CD4-positive, alpha-beta T cell treated with Interleukin-6 at 100 ng/mL for 8 hours (primary cell): ENCODE data around the gene KCNJ5.

Experiments used
- DNase-seq: peaks from one replicate; pipeline ENCODE4 v3.0.0-alpha.2; 2020; ENCODE audit warnings: mixed read lengths, low spot score

Gene KCNJ5

DNA sequence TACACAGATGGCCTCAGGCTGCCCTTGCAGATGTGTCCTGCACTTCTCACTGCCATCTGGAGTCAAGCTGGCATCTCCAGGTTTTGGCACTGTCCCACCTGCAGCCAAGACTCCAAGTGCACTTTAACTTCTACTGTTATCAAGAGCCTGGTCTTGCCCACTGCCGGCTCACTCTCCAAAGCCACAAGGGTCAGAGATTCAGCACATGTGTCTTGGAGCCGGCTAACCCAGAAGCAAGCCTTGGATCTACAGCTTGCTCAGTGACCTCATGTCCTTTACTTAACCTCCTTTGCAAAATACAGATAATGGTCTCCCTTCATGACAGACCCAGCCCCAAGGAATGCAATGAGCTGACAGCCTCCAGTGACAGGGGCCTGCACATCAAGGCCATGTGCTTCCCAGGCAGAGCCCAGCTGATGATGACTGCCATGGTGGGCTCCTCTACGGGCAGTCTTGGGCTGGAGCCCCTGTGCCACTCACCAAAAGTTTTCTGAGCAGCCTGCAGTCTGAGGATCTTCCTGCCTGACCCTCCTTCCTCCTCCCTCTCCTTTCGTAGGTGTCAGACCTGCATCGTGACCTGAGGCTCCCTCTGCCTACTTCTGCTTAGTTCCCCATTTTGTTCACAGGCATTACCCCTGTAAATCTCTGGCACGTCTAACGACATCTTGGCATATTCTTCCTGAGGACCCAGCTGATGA, 42.5 kb downstream of the KCNJ5 start:
- DNase-seq: no peak

GRCh38 chr11:128934351-128934750, 43.2 kb downstream of the KCNJ5 start:
- no peak for DNase-seq

DNA sequence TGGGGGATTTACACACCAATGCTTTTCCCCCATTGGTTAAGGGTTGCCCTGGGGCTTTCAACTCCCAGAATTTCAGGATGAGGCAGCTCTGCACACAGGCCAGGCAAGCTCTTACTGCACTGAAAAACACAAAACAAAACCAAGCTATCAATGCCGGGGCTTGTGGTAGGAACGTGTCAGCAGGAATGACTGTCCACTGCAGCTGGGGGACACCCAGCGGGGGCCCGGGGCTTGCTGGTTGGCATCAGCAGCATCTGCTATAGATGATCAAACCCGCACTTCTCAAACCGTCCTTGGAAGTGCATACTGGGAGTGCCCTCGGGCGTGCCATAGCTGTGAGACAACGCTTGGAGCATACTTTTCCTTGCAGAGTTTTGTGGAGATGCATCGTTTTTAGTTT, 43.8 kb downstream of the KCNJ5 start:
- no peak for DNase-seq

- DNase-seq: no peak
These were observed 45.6 kb downstream of the KCNJ5 start for GRCh38 chr11:128936606-128937251.

GRCh38 chr11:128937480-128937879, 46.3 kb downstream of the KCNJ5 start:
- DNase-seq: no peak

DNA sequence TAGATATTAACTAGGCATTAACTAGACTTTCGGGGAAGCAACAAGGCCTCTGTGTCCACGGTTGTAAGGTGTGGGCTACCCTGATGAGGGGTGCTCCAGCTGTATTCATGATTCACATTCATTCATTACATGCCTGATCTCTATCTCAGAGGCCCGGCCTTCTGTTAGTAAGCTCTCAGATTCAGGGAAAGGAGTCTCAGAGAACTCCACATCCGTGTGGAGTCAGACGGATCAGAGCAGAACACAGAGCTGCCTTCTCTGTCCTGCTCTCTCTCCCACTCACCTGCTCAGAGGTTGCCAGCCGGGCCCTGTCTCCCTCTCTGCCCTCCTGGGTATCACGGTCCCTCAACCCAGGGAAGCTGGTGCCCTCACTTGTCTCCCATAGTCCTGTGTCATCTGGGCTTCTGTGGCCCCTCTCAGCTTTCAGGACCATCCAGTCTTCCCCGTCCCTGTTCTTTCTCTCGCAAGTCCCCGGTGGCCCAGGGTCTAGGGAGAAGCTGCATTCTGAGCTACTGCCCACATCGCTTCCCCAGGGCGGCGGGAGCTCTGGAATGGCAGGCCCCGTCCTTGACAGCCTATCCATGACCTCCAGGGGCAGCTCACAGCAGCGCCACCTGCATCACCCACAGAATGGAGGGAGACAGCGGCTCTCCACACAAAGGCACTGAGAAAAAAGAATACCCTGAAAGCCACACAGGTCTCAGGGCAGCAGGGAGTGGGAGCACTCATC, 47.2 kb downstream of the KCNJ5 start:
- no peak for DNase-seq

DNA sequence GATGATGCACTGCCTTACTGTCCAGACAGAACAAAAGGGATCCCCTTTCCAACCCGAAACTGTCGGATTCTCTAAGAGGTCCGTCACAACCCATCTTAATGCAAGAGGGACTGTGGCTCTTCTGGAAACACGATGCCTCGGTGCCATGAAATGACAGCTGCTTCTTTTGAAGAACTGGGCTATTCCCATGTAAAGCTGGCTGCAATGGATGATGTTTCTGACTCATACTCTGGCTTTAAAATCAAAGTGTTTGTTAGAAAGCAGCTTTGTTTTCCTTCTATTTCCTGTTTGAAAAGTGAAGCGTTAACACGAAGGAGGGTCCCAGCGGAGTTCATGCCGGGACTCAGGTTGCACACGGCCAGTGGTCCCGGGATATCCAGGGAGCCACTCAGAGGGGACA, 48.4 kb downstream of the KCNJ5 start:
- DNase-seq: no peak

GRCh38 chr11:128940156-128940555, 49.0 kb downstream of the KCNJ5 start:
- DNase-seq: no peak

DNA sequence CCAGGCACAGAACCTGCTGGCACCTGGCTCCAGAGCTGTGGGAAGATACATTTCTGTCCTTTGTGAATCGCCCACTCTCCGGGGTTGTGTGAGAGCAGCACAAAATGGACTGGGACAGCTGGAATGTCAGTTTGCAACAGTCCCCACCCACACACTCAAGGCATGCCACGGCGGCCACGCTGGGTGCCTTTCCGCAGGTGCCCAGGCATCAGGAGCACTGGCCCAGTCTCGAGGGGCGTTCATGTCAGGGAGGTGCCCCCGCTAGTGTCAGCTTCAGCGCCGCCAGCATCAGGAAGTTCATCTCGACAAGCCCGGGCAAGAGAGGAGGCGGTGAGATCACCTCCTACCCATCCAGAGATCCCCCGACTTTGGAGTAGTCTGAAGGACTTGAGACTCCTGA, 49.4 kb downstream of the KCNJ5 start:
- no peak for DNase-seq

DNA sequence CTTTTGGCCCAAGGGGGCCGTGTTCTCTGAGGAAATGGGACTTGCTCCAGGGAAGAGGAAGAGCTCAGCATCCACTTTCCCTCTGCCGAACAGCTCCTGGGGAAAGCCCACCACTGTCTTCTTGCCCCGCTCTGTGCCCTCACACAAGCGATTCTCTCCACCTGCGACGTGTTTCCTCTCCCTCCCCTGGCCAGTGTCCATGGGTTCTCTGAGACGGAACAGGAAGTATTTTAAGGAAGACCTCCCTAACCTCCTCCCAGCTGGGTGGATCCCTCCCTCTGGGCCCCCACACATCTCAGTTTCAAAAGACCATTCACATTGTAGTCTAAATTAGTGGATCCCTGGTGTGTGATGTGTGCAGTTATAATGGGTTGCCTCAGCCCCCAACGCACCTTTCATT, 50.0 kb downstream of the KCNJ5 start:
- no peak for DNase-seq

GRCh38 chr11:128941573-128942271, 50.6 kb downstream of the KCNJ5 start:
- no peak for DNase-seq

DNA sequence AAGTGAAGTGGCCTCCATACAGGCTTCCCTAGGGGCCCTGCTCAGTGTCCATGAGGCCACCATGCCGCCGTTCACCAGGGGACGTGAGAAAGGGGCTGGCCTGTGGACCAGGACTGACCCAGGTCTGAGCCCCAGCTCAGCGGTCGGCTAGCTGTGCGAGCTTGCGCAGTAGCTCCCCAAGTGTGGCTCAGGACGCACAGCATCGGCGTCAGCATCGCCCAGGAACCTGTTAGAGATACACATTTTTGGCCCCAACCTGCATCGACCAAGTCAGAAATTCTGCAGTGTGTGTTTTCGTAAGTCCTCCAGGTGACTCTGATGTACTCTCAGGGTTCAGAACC, 51.1 kb downstream of the KCNJ5 start:
- DNase-seq: no peak

GRCh38 chr11:128942817-128943427, 51.8 kb downstream of the KCNJ5 start, which contains the start of gene TP53AIP1:
Gene TP53AIP1, minus strand, starts transcription at chr11:128942871. Its CDS starts 5,053 bp downstream, at chr11:128937818.
- DNase-seq: no peak

- no peak for DNase-seq
These were observed 52.3 kb downstream of the KCNJ5 start for GRCh38 chr11:128943428-128943976.

DNA sequence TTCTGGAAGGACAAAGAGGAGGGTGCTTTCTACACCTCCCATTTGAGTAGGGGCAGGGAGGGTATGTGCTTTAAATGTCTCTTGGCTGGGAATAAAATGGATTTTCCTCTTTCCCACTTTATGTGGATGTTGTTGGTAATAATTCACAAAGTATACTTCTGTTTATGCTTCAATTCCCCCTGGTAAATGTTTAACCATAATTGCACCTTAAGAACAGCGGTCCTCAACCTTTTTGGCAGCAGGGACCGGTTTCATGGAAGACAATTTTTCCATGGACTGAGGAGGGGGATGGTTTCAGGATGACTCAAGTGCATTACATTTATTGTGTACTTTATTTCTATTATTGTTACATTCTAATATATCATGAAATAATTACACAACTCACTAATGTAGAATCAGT, 55.5 kb downstream of the KCNJ5 start:
- no peak for DNase-seq

DNA sequence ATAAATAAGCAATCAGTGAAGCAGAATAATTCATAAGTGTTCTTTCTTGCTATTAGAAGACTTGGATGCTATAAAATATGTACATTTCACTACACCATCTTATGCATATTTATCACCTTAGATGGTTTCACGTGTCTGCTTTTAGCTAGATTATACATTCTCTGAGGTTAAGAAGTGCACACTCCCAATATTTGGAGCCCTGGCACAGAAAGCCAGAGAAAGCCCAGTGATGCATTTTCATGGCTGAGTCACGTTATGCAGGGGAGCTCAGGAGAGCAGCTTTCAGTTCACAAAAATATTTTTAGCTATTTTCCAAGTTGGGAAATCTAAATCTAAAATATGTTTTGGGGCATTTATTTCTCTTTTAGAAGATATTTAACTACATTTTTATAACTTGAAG, 56.6 kb downstream of the KCNJ5 start:
- no peak for DNase-seq

DNA sequence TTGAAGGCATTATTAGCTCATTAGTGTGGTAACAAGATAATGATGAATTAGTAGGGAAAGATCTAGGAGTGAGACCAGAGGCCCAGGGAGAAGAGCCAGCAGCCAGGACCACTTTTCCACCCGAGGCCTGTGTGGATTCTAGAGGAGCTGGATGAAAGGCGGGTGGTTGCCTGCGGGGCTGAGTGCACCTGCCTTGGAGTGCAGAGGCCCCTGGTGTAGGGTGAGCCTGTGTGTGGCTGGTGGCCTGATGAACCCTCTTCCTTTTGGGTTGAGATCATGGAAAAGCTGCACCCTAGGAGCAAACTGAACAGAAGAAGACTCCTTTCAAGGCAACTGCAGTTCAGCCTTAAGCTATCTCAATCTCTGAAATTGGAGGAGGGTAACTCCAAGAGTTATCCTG, 57.4 kb downstream of the KCNJ5 start:
- DNase-seq: no peak

DNA sequence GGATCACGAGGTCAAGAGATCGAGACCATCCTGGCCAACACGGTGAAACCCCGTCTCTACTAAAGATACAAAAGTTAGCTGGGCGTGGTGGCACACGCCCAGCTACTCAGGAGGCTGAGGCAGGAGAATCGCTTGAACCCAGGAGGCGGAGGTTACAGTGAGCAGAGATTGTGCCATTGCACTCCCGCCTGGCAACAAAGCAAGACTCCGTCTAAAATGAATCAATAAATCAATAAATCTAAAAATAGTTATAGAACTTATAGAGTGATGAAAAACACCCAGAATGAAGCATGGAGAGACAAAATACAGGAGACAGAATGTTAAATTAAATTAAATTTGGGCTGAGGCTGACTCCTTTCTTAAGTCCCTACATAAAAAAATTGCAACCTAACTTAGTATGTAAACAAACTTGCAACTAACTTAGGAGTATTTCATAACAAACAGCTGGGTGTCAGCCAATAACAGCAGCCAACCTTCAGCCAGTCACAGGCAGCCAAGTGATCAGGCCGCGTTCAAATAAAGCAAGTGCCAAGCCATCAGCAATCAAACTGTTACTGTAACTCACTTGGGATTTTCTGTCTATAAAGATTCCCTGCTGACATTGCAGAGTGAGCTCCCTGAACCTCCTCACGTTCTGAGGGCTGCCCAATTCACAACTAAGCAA, 58.8 kb downstream of the KCNJ5 start:
- no peak for DNase-seq

- no peak for DNase-seq
These were observed 62.0 kb downstream of the KCNJ5 start for GRCh38 chr11:128953151-128953550.

DNA sequence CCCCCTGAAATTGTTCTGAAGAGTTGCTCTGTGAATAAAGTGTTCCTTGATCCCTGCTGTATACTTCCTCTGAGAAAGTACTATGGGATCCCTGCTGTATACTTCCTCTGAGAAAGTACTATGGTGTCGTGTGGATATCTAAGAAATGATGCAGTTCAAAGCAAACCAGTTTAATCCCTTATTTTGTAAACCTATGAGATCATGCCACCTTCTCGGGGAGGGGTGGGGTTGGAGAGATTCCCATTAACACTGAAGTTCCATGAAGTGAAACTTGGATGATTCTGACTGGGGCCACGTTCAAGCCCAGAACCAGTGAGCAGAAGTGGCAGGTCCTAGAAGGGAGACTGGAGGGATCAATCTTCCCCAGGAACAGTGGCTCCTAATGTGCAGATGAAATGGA, 64.5 kb downstream of the KCNJ5 start:
- DNase-seq: no peak
